NCI-H2107 treated with DMSO at 0.1 percent for 48 hours (cell line): ENCODE measurements around the gene OR2G6.
"Not testable (repeated sequence)": the region's sequence is repeated elsewhere in the genome, so short reads cannot be mapped to it uniquely, and the experiment has no call there.

ENCODE experiments used
- DNase-seq: peaks from one replicate; lab custom pipeline; 2025; ENCODE audit not compliant: unreplicated experiment; lab: John Stamatoyannopoulos, UW

OR2G6 gene

DNA sequence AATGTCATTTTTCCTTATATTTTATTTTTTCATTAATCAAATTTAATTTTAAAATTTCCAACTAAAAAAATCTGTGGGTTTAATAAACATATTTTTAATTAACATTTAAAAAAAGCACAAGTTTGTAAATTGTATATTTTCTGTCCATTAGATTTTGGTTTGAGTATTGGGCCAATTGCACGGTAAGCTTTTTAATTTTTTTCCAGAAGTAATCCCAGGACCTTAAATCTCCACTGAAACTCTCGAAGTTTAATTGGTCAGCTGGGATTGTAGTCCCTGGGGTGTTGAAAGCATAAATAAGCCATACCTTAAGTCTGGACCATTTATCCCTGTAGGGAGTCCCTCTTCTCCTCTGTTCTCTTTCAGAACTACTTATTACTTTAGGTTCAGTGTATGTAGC, at the start of gene OR2G6:
TSS of gene OR2G6 (plus strand) at position 301 of the 400 bp plus-strand sequence. CDS start 13,574 bp downstream, outside the sequence.
- DNase-seq, result not testable (repeated sequence)

DNA sequence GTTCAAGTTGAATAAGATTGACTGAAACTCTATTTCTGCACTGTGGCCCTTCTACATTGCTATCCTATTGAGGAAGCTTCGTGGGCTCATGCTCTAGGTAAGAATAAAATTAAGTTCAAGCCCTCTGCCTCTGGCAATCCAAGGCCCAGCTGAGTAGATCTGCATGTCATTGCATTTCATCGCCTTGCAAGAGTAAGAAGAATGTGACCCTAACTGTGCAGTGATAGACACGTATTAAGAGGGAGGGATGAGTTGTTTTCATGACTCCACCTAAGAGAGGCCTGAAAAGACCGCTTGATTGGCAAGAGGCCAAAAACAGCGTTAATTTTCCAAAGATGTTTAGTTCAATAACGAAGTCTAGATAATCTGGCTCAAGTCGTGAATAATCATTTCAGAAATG, 48.8 kb upstream of the OR2G6 start:
- DNase-seq, result not testable (repeated sequence)

DNA sequence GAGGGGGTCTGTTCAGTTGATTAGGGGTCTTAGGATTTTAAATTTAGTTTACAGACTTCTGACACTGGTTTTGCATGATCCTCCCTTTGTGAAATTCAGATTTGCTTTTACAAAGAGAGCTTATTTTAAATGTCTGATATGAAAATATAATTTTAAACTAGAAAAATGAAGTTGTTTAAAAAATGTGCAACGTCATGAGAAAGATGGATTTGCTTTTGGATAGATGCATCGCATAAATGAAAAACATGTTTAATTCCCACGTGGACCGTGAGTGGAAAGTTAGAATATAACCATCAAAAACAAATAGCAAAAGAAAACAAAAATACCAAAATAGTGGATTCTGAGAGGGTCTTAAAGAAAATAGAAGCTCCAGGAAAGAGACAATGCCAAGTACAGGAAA, 36.7 kb upstream of the OR2G6 start:
- no peak for DNase-seq

DNA sequence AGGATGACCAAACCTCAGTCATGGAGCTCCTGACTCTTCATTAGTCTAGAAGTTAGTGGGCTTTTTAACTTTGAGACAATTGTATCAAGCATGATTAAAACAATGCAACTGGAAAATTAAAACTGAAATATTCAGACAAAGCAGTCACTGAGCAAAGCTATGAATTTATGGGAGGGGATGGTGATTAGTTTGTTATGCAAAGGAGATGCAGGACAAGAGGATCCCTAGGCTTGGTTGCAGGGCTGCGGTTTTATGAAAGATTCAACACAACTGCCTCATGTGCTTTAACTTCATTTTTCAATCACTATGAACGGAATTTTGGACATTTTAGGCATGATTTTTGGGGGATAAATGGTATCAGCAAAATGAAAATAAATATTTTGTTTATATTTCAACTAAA, 35.8 kb upstream of the OR2G6 start:
- not testable (repeated sequence) for DNase-seq

DNA sequence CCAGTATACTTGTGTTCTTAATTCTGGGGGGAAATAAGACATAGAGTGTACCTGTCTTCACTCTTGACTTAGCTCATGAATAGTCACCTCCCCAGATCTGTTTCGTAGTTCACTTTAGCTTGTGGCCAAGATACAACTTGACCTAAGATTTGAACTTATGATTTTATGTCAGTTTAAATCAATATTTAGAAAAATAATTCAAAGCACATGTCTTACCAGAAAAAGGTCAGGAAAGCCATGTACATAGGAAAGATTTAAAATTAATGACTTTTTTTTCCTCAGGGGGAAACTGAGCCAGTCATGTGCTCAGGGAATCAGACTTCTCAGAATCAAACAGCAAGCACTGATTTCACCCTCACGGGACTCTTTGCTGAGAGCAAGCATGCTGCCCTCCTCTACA, 34.8 kb upstream of the OR2G6 start, which contains the start of gene OR2T3:
TSS of gene OR2T3 (plus strand) at position 301 of the 400 bp plus-strand sequence. CDS start at position 301, 0 bp downstream.
- not testable (repeated sequence) for DNase-seq

DNA sequence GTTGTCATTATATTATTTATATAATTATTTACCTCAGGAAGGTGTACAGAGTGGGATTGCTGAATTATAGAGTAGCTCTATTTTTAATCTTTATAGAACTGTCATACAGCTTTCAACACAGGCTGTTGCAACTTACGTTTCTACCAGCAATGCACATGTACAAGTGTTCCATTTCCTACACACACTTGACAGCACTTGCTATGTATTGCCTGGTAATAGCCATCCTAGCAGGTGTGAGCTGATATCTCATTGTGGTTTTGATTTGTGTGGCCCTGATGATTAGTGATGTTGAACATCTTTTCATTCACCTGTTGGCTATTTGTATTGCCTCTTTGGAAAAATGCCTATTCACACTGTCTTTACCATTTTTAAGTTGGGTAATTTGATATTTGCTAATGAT, 32.2 kb upstream of the OR2G6 start:
- not testable (repeated sequence) for DNase-seq

DNA sequence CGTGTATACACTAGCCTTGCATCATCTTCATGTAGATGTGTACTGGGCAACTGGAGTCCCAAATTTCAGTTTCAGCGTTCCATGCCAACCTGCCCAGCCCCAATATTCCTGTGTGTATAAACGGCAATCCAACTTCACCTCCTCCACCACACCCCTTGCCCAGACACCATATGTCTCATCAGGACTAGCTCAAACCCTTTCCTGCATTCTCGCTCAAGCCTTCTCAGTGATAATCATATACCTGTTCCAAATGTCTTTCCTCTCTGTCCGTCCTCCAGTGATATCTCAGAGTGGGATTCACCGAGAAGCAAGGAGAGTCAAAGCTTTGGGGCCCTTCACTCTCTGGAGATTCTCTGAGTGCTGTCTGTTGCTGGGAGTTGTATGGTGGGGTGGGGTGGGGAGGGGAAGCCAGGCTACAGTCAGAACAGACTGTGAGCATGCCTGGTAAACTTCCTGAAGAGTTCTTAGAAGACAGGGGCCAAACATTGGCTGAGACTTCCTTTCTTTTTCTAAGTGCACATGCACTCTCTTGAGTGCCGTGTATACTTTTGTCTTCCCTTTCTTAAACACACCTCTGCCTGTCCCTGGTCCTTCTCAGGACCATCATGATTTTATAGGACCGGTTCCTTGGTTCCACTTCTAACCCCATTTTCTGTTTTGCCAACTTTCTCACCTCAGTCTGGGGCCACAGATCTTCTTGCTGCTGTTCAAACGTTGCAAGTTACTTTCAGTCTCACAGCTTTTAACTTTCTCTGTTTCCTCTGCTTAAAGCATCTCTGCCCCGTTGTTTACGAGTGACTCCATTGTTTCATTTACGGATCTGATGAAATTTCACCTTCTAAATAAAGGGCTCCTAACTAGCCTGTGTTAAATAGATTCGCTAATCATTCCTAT, 25.9 kb upstream of the OR2G6 start:
- not testable (repeated sequence) for DNase-seq

DNA sequence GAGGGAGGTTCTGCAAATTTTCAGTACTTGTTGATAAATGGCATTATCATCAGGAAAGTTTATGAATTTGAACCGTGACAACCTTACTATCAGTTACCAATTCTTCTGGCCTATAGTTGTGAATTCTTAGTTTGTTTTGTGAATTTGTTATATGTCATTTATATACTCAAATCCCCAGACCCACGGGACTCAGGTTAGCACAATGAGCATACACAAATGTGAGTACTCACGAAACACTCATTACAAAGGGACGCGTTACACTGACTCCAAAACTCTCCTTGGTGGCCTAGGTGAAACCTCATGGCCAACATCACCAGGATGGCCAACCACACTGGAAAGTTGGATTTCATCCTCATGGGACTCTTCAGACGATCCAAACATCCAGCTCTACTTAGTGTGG, 19.6 kb upstream of the OR2G6 start, which contains the start of gene OR2T5:
TSS of gene OR2T5 (plus strand) at position 301 of the 400 bp plus-strand sequence. CDS start at position 301, 0 bp downstream.
- DNase-seq, result not testable (repeated sequence)

DNA sequence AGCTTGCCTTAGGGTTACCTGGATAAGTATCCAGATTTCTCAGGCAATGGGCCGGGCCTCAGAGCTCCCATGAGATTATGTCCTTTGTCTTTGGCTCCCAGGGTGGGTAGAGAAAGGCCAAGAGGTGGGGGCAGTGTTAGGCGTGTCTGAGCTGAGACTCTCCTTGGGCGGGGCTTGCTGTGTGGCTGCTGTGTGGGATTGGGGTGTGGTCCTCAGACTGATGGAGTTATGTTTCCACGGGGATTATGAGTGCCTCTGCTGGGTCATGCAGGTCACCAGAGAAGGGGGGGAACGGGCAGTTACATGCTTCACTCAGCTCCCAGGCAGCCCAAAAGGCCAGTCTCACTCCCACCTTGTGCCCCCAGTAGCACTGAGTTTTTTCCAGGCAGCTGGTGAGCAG, 11.2 kb upstream of the OR2G6 start:
- DNase-seq, result not testable (repeated sequence)

DNA sequence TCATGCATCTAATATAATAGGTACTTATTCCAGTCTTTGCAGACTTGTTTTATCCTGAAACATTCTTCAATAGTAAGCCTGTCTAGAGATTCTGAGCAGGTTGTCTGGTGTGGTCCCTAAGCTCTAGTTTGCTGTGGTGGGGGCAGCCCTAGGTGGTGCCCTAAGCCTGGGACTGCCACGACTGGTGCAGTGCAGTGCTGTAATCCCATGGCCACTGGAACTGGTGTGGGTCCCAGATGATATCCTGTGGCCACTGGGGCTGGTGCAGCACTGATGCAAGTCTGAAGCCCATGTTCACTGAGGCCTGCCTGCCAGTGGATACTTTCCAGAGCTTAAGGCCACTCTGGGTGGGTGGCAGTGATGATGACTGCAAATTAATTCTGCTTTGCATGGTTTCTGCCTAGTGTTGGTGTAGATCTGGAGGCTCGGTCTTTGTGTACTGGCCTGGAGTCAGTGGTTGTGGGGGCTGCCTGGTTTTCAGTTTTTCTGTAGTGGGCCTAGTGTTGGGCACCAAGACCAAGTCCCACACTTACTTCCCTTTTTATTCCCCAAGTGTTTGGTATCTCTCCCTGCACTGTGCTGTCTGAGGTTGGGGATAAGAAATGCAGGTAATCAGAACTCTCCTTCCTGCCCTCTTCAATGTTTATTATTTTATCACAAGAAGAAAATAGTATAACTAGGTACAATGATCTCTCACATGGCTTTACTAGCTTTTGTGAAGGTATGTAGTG, 7.4 kb upstream of the OR2G6 start:
- DNase-seq, result not testable (repeated sequence)

DNA sequence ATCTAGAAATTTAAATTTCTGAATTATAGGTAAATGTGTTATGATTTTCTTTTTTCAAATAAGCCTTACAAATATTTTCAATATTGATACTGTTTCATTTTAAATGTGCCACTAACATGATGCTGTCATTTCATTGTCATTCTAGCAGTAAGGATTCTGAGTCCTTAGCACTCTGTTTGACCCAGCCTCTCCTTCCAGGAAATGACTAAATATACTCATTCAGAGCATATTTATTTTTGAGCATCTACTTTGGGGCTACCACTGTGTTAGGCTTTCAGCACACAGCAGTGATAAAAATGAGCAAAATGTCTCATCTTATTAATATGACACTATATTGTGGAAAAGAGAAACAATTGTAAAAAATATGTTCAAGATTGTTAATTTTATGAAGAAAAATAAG, 2.3 kb downstream of the OR2G6 start:
- not testable (repeated sequence) for DNase-seq

DNA sequence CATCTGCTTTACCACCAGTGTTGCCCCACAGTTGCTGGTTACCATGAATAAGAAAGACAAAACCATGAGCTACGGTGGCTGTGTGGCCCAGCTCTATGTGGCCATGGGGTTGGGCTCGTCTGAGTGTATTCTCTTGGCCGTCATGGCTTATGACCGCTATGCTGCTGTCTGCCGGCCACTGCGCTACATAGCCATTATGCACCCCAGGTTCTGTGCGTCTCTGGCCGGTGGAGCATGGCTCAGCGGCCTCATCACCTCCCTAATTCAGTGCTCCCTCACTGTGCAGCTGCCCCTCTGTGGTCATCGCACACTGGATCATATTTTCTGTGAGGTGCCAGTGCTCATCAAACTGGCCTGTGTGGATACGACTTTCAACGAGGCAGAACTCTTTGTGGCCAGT, 14.0 kb downstream of the OR2G6 start:
- no peak for DNase-seq

DNA sequence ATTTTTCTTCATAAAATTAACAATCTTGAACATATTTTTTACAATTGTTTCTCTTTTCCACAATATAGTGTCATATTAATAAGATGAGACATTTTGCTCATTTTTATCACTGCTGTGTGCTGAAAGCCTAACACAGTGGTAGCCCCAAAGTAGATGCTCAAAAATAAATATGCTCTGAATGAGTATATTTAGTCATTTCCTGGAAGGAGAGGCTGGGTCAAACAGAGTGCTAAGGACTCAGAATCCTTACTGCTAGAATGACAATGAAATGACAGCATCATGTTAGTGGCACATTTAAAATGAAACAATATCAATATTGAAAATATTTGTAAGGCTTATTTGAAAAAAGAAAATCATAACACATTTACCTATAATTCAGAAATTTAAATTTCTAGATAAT, 29.6 kb downstream of the OR2G6 start:
- not testable (repeated sequence) for DNase-seq

DNA sequence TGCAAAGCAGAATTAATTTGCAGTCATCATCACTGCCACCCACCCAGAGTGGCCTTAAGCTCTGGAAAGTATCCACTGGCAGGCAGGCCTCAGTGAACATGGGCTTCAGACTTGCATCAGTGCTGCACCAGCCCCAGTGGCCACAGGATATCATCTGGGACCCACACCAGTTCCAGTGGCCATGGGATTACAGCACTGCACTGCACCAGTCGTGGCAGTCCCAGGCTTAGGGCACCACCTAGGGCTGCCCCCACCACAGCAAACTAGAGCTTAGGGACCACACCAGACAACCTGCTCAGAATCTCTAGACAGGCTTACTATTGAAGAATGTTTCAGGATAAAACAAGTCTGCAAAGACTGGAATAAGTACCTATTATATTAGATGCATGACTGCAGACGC, 39.5 kb downstream of the OR2G6 start:
- DNase-seq, result not testable (repeated sequence)

DNA sequence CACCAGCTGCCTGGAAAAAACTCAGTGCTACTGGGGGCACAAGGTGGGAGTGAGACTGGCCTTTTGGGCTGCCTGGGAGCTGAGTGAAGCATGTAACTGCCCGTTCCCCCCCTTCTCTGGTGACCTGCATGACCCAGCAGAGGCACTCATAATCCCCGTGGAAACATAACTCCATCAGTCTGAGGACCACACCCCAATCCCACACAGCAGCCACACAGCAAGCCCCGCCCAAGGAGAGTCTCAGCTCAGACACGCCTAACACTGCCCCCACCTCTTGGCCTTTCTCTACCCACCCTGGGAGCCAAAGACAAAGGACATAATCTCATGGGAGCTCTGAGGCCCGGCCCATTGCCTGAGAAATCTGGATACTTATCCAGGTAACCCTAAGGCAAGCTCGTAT, 43.2 kb downstream of the OR2G6 start:
- not testable (repeated sequence) for DNase-seq

DNA sequence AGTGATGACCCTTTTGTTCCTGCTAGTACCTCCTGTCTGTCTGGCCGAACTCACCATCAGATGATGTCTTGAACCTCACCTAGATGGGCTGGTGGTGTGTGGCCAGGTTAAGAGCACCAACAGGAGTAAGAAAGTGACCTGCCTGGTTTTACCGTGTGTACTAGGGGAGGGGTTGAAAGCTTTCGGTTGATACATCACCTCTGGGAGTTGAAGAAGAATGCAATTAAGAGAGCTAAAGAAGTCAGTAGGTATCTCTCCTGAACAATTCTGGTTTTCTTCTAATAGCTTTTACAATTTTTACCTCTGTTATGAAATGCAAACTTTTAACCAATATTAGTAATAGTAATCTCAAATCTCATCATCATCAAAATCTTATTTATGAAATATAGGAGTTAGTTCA, 54.8 kb downstream of the OR2G6 start, which contains the start of gene OR2T29:
TSS of gene OR2T29 (minus strand) at position 101 of the 400 bp plus-strand sequence. CDS start 3,281 bp downstream, outside the sequence.
- not testable (repeated sequence) for DNase-seq

DNA sequence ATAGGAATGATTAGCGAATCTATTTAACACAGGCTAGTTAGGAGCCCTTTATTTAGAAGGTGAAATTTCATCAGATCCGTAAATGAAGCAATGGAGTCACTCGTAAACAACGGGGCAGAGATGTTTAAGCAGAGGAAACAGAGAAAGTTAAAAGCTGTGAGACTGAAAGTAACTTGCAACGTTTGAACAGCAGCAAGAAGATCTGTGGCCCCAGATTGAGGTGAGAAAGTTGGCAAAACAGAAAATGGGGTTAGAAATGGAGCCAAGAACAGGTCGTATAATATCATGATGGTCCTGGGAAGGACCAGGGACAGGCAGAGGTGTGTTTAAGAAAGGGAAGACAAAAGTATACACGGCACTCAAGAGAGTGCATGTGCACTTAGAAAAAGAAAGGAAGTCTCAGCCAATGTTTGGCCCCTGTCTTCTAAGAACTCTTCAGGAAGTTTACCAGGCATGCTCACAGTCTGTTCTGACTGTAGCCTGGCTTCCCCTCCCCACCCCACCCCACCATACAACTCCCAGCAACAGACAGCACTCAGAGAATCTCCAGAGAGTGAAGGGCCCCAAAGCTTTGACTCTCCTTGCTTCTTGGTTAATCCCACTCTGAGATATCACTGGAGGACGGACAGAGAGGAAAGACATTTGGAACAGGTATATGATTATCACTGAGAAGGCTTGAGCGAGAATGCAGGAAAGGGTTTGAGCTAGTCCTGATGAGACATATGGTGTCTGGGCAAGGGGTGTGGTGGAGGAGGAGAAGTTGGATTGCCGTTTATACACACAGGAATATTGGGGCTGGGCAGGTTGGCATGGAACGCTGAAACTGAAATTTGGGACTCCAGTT, 57.9 kb downstream of the OR2G6 start:
- DNase-seq, result not testable (repeated sequence)

DNA sequence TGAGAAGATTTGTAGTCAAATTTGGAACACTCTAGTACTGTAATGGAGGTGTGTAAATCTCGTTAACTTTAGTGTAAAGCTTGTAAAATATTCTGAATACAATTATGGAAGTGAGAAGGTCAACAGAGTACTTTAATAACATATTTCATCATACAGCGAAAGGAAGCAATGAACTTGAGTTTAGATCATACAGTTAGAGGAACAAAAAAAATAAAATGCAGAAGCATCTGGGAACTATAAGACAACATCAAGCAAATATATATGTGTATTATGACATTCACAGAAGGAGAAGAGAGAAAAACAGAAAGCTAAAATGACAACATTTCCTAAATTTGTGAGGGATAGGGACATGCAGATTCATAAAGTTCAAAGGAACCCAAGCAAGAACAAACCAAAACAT, 61.2 kb downstream of the OR2G6 start:
- DNase-seq, result not testable (repeated sequence)

DNA sequence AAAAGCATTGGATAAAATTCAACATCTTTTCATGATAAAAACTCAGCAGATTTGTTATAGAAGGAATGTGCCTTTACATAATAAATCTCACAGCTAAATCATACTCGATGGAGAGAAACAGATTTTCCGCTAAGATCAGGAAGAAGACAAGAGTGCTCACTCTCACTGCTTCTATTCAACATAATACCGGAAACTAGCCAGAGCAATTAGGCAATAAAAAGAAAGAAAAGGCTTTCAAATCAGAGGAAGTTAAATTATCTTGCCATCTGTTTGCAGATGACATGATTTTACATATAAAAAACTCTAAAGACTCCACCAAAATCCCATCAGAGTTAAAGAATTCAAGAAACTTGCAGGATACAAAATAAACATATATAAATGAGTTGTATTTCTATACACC, 62.9 kb downstream of the OR2G6 start:
- DNase-seq, result not testable (repeated sequence)

DNA sequence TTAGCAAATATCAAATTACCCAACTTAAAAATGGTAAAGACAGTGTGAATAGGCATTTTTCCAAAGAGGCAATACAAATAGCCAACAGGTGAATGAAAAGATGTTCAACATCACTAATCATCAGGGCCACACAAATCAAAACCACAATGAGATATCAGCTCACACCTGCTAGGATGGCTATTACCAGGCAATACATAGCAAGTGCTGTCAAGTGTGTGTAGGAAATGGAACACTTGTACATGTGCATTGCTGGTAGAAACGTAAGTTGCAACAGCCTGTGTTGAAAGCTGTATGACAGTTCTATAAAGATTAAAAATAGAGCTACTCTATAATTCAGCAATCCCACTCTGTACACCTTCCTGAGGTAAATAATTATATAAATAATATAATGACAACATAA, 64.2 kb downstream of the OR2G6 start:
- DNase-seq, result not testable (repeated sequence)

DNA sequence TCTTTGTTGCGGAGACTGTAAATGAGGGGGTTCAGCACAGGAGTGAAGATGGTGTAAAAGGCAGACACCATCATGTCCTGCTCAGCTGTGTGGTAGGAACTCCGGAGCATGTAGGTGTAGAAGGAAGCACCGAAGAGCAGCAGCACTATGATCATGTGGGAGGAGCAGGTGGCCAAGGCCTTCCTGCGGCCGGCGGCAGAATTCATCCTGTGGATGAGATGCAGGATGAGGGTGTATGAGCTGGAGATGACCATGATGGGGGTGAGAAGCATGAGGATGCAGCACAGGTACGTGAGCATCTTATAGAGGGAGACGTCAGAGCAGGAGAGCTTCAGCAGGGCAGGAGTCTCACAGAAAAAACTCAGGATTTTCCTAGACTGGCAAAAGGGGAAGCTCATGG, 66.0 kb downstream of the OR2G6 start:
- not testable (repeated sequence) for DNase-seq
